ENCODE results near the gene CAMTA1. TPM values are rescaled to one million over a fixed set of nuclear protein-coding genes. Genes with fewer than 3 reads are reported as not detected.
A peak's percentile ranks its signal among the peaks of the same experiment; 100 is the strongest.

Gene CAMTA1
- polyA plus RNA-seq, 1 donor (not counting 4 experiments of a cell fraction or from before 2014, with no cell fraction given), result 51.4 TPM

DNA sequence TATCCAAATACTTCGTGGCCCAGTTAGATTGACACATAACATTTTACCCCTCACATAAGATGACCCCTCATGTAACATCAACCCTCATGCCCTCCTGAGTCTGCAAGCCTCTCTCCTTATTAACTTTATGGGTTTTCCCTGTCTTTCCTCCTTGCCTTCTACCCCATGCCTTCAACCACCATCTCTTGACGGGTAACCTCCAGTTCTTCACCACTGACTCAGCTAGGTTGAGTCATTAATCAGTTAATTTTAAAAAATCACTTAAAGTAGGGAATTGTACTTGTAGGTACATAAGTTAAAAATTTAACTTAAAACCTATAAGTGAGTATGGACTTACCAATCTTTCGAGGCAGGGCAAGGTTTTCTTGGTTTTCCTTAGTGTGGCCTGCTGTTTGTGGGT, 330.7 kb downstream of the CAMTA1 start:
- no peaks in the 10 kb centered on the region for H4K20me1 ChIP-seq (ENCODE audit: control insufficient read depth, extremely low read depth, insufficient read depth, low read length)
- H3K9me1 ChIP-seq (ENCODE audit: control insufficient read depth, extremely low read depth, insufficient read depth, low read length), result no peaks in the 10 kb centered on the region
- no peaks in the 10 kb centered on the region for H3K27me3 ChIP-seq (ENCODE audit: control insufficient read depth, extremely low read depth, insufficient read depth, low read length)
- H3K27ac ChIP-seq (ENCODE audit: control insufficient read depth, insufficient read depth, low read length), result no peak overlapping the region
- H3K4me2 ChIP-seq (ENCODE audit: control insufficient read depth, extremely low read depth, insufficient read depth, low read depth, low read length), result no peak overlapping the region
- no peaks in the 10 kb centered on the region for H3K9me3 ChIP-seq (ENCODE audit: control insufficient read depth, low read depth, low read length)
- H3K36me3 ChIP-seq (ENCODE audit: control insufficient read depth in 2 of 2, extremely low read depth in 1 of 2, insufficient read depth in 2 of 2, low read length in 2 of 2), result no peaks in the 10 kb centered on the region
- H3K4me1 ChIP-seq (ENCODE audit: control insufficient read depth, extremely low read depth, insufficient read depth, low read length), result peaks cover 30% of the 10 kb centered on the region
- no peak for FAIRE-seq
- dilution Hi-C loops (cut with MboI; ENCODE audit: extremely low pct_ligation_motif_present, low sequenced_read_pairs), result no loop called here
- no peak overlapping the region for H3K9ac ChIP-seq (ENCODE audit: control insufficient read depth, extremely low read depth, insufficient read depth, low read length)
- TF ChIP-seq, protein P1, sequence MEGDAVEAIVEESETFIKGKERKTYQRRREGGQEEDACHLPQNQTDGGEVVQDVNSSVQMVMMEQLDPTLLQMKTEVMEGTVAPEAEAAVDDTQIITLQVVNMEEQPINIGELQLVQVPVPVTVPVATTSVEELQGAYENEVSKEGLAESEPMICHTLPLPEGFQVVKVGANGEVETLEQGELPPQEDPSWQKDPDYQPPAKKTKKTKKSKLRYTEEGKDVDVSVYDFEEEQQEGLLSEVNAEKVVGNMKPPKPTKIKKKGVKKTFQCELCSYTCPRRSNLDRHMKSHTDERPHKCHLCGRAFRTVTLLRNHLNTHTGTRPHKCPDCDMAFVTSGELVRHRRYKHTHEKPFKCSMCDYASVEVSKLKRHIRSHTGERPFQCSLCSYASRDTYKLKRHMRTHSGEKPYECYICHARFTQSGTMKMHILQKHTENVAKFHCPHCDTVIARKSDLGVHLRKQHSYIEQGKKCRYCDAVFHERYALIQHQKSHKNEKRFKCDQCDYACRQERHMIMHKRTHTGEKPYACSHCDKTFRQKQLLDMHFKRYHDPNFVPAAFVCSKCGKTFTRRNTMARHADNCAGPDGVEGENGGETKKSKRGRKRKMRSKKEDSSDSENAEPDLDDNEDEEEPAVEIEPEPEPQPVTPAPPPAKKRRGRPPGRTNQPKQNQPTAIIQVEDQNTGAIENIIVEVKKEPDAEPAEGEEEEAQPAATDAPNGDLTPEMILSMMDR (optimal IDR thresholded peaks at IDR 0.05 in 1 of 3, IDR thresholded peaks at IDR 0.05 in 1 of 3, conservative IDR thresholded peaks at IDR 0.05 in 1 of 3; ENCODE audit: extremely low read depth in 1 of 3, insufficient read depth in 2 of 3, low read length in 3 of 3), result no peak
- TF ChIP-seq EZH2 (IDR thresholded peaks at IDR 0.05; ENCODE audit: low read length), result no peak
- DNase-seq (ENCODE audit: low read depth, low spot score), result no peak
- no peaks in the 10 kb centered on the region for H3K79me2 ChIP-seq (ENCODE audit: control insufficient read depth, insufficient read depth, low read length)
- no peak overlapping the region for H3K4me3 ChIP-seq (ENCODE audit: control insufficient read depth in 2 of 3, extremely low read depth in 1 of 3, insufficient read depth in 2 of 3, low read depth in 1 of 3, low read length in 3 of 3)
- no peak overlapping the region for H2AFZ ChIP-seq (ENCODE audit: control insufficient read depth, low read length)

DNA sequence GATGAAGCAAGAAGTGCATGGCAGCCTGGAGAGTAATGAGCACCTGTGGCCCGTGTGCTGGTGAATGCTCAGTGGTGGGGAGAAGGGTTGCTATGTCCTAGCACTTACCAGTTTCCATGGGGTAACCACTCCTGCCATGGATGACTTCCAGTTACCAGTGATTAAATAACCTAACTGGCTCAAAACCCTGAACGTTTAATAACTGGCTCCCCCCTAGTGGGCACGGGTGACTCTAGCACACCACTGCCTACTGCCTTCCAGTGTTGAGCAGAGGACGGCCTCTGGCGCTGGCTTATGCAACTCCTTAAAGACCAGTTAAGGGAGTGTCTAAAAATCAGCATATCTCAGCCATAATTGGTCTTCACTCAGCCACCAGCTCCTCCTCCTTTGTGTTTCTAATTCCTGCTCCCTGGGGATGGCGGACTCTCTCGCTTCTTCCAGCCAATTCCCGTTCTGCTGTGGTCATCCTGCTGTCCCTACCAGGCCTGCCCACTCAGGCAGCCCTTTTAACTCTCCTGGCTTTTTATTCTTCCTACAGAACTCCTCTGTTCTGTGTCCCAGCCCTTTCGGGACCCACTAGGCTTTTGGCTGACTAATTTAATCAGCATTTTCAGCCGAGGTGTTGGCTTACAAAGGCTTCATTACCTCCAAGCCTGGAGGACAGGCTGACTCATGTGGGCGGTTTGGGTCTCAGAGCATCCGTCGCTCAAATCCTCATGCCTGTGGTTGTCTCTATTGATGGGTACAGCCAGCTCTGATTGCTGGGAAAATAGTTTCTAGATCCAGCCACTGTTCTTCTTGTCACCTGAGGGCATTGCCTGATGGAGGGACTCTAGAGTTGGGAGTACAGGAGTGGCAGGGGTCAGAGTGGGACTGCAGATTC, 332.4 kb downstream of the CAMTA1 start:
- FAIRE-seq (peak; percentile 100), DNase-seq (ENCODE audit: low read depth, low spot score) (peak; percentile 50)
- H3K4me3 ChIP-seq (ENCODE audit: control insufficient read depth in 2 of 3, extremely low read depth in 1 of 3, insufficient read depth in 2 of 3, low read depth in 1 of 3, low read length in 3 of 3), result peak overlapping the region in 2 of 3 experiments; percentile 13 to 71
- H3K27me3 ChIP-seq (ENCODE audit: control insufficient read depth, extremely low read depth, insufficient read depth, low read length), result no peaks in the 10 kb centered on the region
- no peaks in the 10 kb centered on the region for H3K79me2 ChIP-seq (ENCODE audit: control insufficient read depth, insufficient read depth, low read length)
- dilution Hi-C loops (cut with MboI; ENCODE audit: extremely low pct_ligation_motif_present, low sequenced_read_pairs), result no loop called here
- no peak for TF ChIP-seq EZH2 (IDR thresholded peaks at IDR 0.05; ENCODE audit: low read length)
- TF ChIP-seq, protein P1 (optimal IDR thresholded peaks at IDR 0.05 in 1 of 3, IDR thresholded peaks at IDR 0.05 in 1 of 3, conservative IDR thresholded peaks at IDR 0.05 in 1 of 3; ENCODE audit: extremely low read depth in 1 of 3, insufficient read depth in 2 of 3, low read length in 3 of 3), result peak; percentile 56 to 73 (median 62)
- peak overlapping the region; percentile 79 for H3K9ac ChIP-seq (ENCODE audit: control insufficient read depth, extremely low read depth, insufficient read depth, low read length)
- H2AFZ ChIP-seq (ENCODE audit: control insufficient read depth, low read length), result peak overlapping the region; percentile 86
- H3K27ac ChIP-seq (ENCODE audit: control insufficient read depth, insufficient read depth, low read length), result peak overlapping the region; percentile 94
- H4K20me1 ChIP-seq (ENCODE audit: control insufficient read depth, extremely low read depth, insufficient read depth, low read length), result no peaks in the 10 kb centered on the region
- peaks cover 29% of the 10 kb centered on the region for H3K4me1 ChIP-seq (ENCODE audit: control insufficient read depth, extremely low read depth, insufficient read depth, low read length)
- no peaks in the 10 kb centered on the region for H3K36me3 ChIP-seq (ENCODE audit: control insufficient read depth in 2 of 2, extremely low read depth in 1 of 2, insufficient read depth in 2 of 2, low read length in 2 of 2)
- H3K4me2 ChIP-seq (ENCODE audit: control insufficient read depth, extremely low read depth, insufficient read depth, low read depth, low read length), result peak overlapping the region; percentile 89
- no peaks in the 10 kb centered on the region for H3K9me3 ChIP-seq (ENCODE audit: control insufficient read depth, low read depth, low read length)
- H3K9me1 ChIP-seq (ENCODE audit: control insufficient read depth, extremely low read depth, insufficient read depth, low read length), result no peaks in the 10 kb centered on the region

All from keratinocyte (primary cell).